Stomach (tissue), 4 donors: ENCODE data around the gene ZBTB44.

ENCODE experiments used
- EP300 ChIP-seq: sonication (generic); formaldehyde crosslinking; IDR thresholded peaks from one replicate; pipeline ENCODE4 v1.6.1; 2017; ENCODE audit warnings: antibody characterized with exemption
- POLR2A ChIP-seq, 4 donors: fragments of 450-650 bp; IDR thresholded peaks; one replicate each; pipeline ENCODE4 v1.6.1; 2016; ENCODE audit warnings: antibody characterized with exemption in 4 of 4, control low read depth in 2 of 4, mild to moderate bottlenecking in 1 of 4, moderate library complexity in 1 of 4
- POLR2AphosphoS5 ChIP-seq, 3 donors: sonication (generic); formaldehyde crosslinking; IDR thresholded peaks; one replicate each; pipeline ENCODE4 v1.6.1; 2016; ENCODE audit warnings: antibody characterized with exemption in 3 of 3
- TF ChIP-seq, protein P1 (sequence below), 7 experiments: fragments of 450-650 bp in 4 of 7; fragments of 200-600 bp in 3 of 7; sonication (generic) in 3 of 7; IDR thresholded peaks; one replicate each; pipeline ENCODE4 v1.5.1; 2016 to 2019; ENCODE audit warnings: antibody characterized with exemption in 7 of 7, control low read depth in 2 of 7, mild to moderate bottlenecking in 1 of 7

- no peak for TF ChIP-seq POLR2A (IDR thresholded peaks at IDR 0.05)
- TF ChIP-seq, protein P1, sequence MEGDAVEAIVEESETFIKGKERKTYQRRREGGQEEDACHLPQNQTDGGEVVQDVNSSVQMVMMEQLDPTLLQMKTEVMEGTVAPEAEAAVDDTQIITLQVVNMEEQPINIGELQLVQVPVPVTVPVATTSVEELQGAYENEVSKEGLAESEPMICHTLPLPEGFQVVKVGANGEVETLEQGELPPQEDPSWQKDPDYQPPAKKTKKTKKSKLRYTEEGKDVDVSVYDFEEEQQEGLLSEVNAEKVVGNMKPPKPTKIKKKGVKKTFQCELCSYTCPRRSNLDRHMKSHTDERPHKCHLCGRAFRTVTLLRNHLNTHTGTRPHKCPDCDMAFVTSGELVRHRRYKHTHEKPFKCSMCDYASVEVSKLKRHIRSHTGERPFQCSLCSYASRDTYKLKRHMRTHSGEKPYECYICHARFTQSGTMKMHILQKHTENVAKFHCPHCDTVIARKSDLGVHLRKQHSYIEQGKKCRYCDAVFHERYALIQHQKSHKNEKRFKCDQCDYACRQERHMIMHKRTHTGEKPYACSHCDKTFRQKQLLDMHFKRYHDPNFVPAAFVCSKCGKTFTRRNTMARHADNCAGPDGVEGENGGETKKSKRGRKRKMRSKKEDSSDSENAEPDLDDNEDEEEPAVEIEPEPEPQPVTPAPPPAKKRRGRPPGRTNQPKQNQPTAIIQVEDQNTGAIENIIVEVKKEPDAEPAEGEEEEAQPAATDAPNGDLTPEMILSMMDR (IDR thresholded peaks at IDR 0.05): no peak
- no peak for TF ChIP-seq EP300
- no peak for TF ChIP-seq POLR2AphosphoS5 (IDR thresholded peaks at IDR 0.05)
Observed at GRCh38 chr11:130197386-130198035, 117.2 kb downstream of the ZBTB44 start.
